Measurements from ENCODE around the gene PMEL. TPM values are rescaled to one million over a fixed set of nuclear protein-coding genes. Genes with fewer than 3 reads are reported as not detected.

Gene PMEL
- total RNA-seq, 1 experiment from 2014 or later, result 5.8 TPM

DNA sequence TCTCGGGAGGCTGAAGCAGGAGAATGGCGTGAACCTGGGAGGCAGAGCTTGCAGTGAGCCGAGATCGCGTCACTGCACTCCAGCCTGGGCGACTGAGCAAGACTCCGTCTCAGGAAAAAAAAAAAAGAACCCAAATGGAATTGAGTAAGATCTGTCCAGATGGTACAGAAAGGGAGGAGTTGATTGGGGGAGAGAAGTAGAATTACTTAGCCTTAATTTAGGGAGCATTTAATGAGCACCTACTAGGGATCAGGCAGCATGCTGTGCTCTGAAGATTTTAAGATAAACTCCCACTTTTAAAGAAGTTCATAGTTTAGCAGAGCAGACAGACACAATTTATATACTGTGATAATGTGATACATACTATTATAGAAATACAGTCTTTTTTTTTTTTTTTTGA is 12.6 kb upstream of the PMEL start:
- ChIA-PET RAD21 (ENCODE audit: low non-redundant PET in 1 of 2, low total read pairs in 2 of 2, uncharacterized antibody in 2 of 2, unreplicated experiment in 2 of 2) (no interaction called here), CTCF (interaction anchor here (1.1 kb wide), 1 partner anchor 18 kb away, joined by 3 read pairs; no protein-coding TSS in a partner anchor), POLR2A (no interaction called here)
- no peak overlapping the region for H3K4me3 ChIP-seq (replicated peaks in 1 of 2; ENCODE audit: low read depth in 1 of 2, low read length in 2 of 2)
- no peak overlapping the region for H2AFZ ChIP-seq (ENCODE audit: low read depth, low read length, poor library complexity, severe bottlenecking)
- H3K9me2 ChIP-seq (ENCODE audit: insufficient read depth), result no peaks in the 10 kb centered on the region
- H3K27ac ChIP-seq (ENCODE audit: low read depth, low read length), result no peak overlapping the region
- H3K27me3 ChIP-seq (ENCODE audit: insufficient read depth, low read length), result no peaks in the 10 kb centered on the region
- no peaks in the 10 kb centered on the region for H4K20me1 ChIP-seq (ENCODE audit: insufficient read depth)
- DNase-seq (ENCODE audit: low read depth, low spot score) (no peak), ATAC-seq (no peak)
- no peak overlapping the region for H3K4me2 ChIP-seq (ENCODE audit: low read length)
- intact Hi-C loops (cut with micrococcal nuclease), result no loop called here
- peaks cover 18% of the 10 kb centered on the region; the same call in 1 of the 2 replicates for H3K79me2 ChIP-seq (ENCODE audit: insufficient read depth, low read length)
- no peaks in the 10 kb centered on the region for H3K9me3 ChIP-seq (ENCODE audit: control insufficient read depth in 1 of 2, insufficient read depth in 1 of 2, low read depth in 1 of 2, low read length in 2 of 2)
- H3K36me3 ChIP-seq (ENCODE audit: control insufficient read depth in 1 of 2, insufficient read depth in 2 of 2, low read length in 2 of 2), result no peaks in the 10 kb centered on the region
- no TSS peak for BruUV-seq (replicated peaks)
- no peak overlapping the region for H3K9ac ChIP-seq (ENCODE audit: low read length)
- TF ChIP-seq, protein P1, sequence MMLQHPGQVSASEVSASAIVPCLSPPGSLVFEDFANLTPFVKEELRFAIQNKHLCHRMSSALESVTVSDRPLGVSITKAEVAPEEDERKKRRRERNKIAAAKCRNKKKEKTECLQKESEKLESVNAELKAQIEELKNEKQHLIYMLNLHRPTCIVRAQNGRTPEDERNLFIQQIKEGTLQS (IDR thresholded peaks at IDR 0.05), result no peak
- no peak for TF ChIP-seq POLR2A (IDR thresholded peaks at IDR 0.05; ENCODE audit: borderline replicate concordance, extremely low read depth, insufficient read depth, insufficient read length)
- TF ChIP-seq SIN3A (IDR thresholded peaks at IDR 0.05; ENCODE audit: low read depth), result no peak
- TF ChIP-seq EZH2phosphoT487 (IDR thresholded peaks at IDR 0.05; ENCODE audit: borderline replicate concordance), result no peak
- TF ChIP-seq RAD21 (IDR thresholded peaks at IDR 0.05; ENCODE audit: low read depth), result no peak
- TF ChIP-seq ELF1 (IDR thresholded peaks at IDR 0.05; ENCODE audit: borderline replicate concordance, low read depth), result no peak
- no peak for TF ChIP-seq FOSL1 (IDR thresholded peaks at IDR 0.05; ENCODE audit: low read depth)
- TF ChIP-seq TCF7L2 (IDR thresholded peaks at IDR 0.05; ENCODE audit: borderline replicate concordance, extremely low read depth, insufficient read depth, insufficient read length), result no peak
- TF ChIP-seq, protein P2, sequence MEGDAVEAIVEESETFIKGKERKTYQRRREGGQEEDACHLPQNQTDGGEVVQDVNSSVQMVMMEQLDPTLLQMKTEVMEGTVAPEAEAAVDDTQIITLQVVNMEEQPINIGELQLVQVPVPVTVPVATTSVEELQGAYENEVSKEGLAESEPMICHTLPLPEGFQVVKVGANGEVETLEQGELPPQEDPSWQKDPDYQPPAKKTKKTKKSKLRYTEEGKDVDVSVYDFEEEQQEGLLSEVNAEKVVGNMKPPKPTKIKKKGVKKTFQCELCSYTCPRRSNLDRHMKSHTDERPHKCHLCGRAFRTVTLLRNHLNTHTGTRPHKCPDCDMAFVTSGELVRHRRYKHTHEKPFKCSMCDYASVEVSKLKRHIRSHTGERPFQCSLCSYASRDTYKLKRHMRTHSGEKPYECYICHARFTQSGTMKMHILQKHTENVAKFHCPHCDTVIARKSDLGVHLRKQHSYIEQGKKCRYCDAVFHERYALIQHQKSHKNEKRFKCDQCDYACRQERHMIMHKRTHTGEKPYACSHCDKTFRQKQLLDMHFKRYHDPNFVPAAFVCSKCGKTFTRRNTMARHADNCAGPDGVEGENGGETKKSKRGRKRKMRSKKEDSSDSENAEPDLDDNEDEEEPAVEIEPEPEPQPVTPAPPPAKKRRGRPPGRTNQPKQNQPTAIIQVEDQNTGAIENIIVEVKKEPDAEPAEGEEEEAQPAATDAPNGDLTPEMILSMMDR (IDR thresholded peaks at IDR 0.05 in 2 of 3, conservative IDR thresholded peaks at IDR 0.05 in 1 of 3; ENCODE audit: borderline replicate concordance in 1 of 3, insufficient read depth in 1 of 3, low read depth in 2 of 3, low read length in 2 of 3), result no peak
- TF ChIP-seq, protein P3, sequence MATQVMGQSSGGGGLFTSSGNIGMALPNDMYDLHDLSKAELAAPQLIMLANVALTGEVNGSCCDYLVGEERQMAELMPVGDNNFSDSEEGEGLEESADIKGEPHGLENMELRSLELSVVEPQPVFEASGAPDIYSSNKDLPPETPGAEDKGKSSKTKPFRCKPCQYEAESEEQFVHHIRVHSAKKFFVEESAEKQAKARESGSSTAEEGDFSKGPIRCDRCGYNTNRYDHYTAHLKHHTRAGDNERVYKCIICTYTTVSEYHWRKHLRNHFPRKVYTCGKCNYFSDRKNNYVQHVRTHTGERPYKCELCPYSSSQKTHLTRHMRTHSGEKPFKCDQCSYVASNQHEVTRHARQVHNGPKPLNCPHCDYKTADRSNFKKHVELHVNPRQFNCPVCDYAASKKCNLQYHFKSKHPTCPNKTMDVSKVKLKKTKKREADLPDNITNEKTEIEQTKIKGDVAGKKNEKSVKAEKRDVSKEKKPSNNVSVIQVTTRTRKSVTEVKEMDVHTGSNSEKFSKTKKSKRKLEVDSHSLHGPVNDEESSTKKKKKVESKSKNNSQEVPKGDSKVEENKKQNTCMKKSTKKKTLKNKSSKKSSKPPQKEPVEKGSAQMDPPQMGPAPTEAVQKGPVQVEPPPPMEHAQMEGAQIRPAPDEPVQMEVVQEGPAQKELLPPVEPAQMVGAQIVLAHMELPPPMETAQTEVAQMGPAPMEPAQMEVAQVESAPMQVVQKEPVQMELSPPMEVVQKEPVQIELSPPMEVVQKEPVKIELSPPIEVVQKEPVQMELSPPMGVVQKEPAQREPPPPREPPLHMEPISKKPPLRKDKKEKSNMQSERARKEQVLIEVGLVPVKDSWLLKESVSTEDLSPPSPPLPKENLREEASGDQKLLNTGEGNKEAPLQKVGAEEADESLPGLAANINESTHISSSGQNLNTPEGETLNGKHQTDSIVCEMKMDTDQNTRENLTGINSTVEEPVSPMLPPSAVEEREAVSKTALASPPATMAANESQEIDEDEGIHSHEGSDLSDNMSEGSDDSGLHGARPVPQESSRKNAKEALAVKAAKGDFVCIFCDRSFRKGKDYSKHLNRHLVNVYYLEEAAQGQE (IDR thresholded peaks at IDR 0.05; ENCODE audit: low read depth), result no peak
- no peak for TF ChIP-seq ZFX (IDR thresholded peaks at IDR 0.05)
- no peak for TF ChIP-seq SRF (IDR thresholded peaks at IDR 0.05; ENCODE audit: low read depth)
- TF ChIP-seq, protein P4, sequence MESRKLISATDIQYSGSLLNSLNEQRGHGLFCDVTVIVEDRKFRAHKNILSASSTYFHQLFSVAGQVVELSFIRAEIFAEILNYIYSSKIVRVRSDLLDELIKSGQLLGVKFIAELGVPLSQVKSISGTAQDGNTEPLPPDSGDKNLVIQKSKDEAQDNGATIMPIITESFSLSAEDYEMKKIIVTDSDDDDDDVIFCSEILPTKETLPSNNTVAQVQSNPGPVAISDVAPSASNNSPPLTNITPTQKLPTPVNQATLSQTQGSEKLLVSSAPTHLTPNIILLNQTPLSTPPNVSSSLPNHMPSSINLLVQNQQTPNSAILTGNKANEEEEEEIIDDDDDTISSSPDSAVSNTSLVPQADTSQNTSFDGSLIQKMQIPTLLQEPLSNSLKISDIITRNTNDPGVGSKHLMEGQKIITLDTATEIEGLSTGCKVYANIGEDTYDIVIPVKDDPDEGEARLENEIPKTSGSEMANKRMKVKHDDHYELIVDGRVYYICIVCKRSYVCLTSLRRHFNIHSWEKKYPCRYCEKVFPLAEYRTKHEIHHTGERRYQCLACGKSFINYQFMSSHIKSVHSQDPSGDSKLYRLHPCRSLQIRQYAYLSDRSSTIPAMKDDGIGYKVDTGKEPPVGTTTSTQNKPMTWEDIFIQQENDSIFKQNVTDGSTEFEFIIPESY (IDR thresholded peaks at IDR 0.05; ENCODE audit: extremely low read depth, insufficient replicate concordance, low read length), result no peak
- TF ChIP-seq JUND (IDR thresholded peaks at IDR 0.05), result no peak
- no peak for TF ChIP-seq CBX3 (IDR thresholded peaks at IDR 0.05; ENCODE audit: low read depth)
- no peak for TF ChIP-seq YY1 (IDR thresholded peaks at IDR 0.05; ENCODE audit: extremely low read depth, insufficient replicate concordance, low read depth, low read length)
- TF ChIP-seq POLR2AphosphoS5 (IDR thresholded peaks at IDR 0.05; ENCODE audit: low read depth, low read length), result no peak
- no peak for TF ChIP-seq CEBPB (IDR thresholded peaks at IDR 0.05; ENCODE audit: low read depth)
- TF ChIP-seq, protein P5, sequence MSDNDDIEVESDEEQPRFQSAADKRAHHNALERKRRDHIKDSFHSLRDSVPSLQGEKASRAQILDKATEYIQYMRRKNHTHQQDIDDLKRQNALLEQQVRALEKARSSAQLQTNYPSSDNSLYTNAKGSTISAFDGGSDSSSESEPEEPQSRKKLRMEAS (IDR thresholded peaks at IDR 0.05), result no peak
- H3K4me1 ChIP-seq (ENCODE audit: control insufficient read depth in 1 of 2, insufficient read depth in 2 of 2, low read length in 2 of 2), result peaks cover 12 to 24% of the 10 kb centered on the region in 2 experiments
